Body of pancreas (tissue), 4 donors: ENCODE measurements around the gene TC2N.
"Not testable (repeated sequence)": the region's sequence is repeated elsewhere in the genome, so short reads cannot be mapped to it uniquely, and the experiment has no call there.

ENCODE experiments used
- POLR2A ChIP-seq, 3 donors: fragments of 450-650 bp; IDR thresholded peaks; one replicate each; pipeline ENCODE4 v1.6.1; 2016; ENCODE audit warnings: antibody characterized with exemption in 3 of 3, mild to moderate bottlenecking in 2 of 3
- TF ChIP-seq, protein P1 (sequence below), 7 experiments: fragments of 450-650 bp in 4 of 7; fragments of 200-600 bp in 3 of 7; sonication (generic) in 3 of 7; IDR thresholded peaks; one replicate each; pipeline ENCODE4 v1.5.1; 2016 to 2019; ENCODE audit warnings: antibody characterized with exemption in 7 of 7

DNA sequence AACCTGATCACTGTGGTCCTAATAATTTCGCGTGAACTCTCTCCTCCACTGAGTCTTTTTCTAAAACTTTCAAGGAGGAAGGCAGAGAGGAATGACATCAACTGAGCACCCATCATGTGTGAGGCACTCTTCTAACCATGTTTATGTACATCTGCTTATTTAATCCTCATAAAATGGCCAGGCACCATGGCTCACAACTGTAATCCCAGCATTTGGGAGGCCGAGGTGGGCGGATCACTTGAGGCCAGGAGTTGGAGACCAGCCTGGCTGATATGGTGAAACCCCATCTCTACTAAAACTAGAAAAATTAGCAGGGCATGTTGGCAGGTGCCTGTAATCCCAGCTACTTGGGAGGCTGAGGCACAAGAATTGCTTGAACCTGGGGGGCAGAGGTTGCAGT lies 4.1 kb upstream of the TC2N start:
- TF ChIP-seq, protein P1, sequence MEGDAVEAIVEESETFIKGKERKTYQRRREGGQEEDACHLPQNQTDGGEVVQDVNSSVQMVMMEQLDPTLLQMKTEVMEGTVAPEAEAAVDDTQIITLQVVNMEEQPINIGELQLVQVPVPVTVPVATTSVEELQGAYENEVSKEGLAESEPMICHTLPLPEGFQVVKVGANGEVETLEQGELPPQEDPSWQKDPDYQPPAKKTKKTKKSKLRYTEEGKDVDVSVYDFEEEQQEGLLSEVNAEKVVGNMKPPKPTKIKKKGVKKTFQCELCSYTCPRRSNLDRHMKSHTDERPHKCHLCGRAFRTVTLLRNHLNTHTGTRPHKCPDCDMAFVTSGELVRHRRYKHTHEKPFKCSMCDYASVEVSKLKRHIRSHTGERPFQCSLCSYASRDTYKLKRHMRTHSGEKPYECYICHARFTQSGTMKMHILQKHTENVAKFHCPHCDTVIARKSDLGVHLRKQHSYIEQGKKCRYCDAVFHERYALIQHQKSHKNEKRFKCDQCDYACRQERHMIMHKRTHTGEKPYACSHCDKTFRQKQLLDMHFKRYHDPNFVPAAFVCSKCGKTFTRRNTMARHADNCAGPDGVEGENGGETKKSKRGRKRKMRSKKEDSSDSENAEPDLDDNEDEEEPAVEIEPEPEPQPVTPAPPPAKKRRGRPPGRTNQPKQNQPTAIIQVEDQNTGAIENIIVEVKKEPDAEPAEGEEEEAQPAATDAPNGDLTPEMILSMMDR (IDR thresholded peaks at IDR 0.05): not testable (repeated sequence)
- not testable (repeated sequence) for TF ChIP-seq POLR2A (IDR thresholded peaks at IDR 0.05)
